HCT116 (cell line): Measurements from ENCODE around the gene CCDC142. TPM values are rescaled to one million over a fixed set of nuclear protein-coding genes. Genes with fewer than 3 reads are reported as not detected.

ENCODE experiments used
- ATAC-seq: fragments of 200-7000 bp; cut with Tn5 transposase; 2 replicates; pipeline ENCODE4 v1.9.1; 2020; ENCODE audit warnings: mild to moderate bottlenecking, moderate library complexity
- BruUV-seq: library from RNA; stranded (reverse); fragments of 400-500 nt; replicated peaks from 2 replicates; lab custom pipeline; 2021; lab: Mats Ljungman, UMichigan
- CTCF ChIA-PET: fragments of 300-600 bp; sonication (Branson Sonifier 250); formaldehyde crosslinking; loops from one replicate; lab custom pipeline; 2021; ENCODE audit warnings: antibody characterized with exemption; lab: Charles Lee
- POLR2A ChIA-PET: fragments of 300-600, 350-600 bp; sonication (Branson Sonifier 250); formaldehyde crosslinking; loops from one replicate; lab custom pipeline; 2021; ENCODE audit warnings: antibody characterized with exemption; lab: Charles Lee
- RAD21 ChIA-PET, 2 experiments: fragments of 300-600 bp; sonication (Branson Sonifier 250); formaldehyde crosslinking; loops; one replicate each; lab custom pipeline; 2023; ENCODE audit warnings: low total read pairs in 2 of 2; ENCODE audit not compliant: uncharacterized antibody in 2 of 2, unreplicated experiment in 2 of 2, low non-redundant PET in 1 of 2; lab: Charles Lee
- DNase-seq: peaks from one replicate; pipeline ENCODE4 v3.0.0-alpha.2; 2010; ENCODE audit warnings: low read depth, low spot score
- H2AFZ ChIP-seq: fragments of 200-600 bp; shearing (Covaris generic), sonication (generic); 2 replicates; pipeline ENCODE4 v1.6.1; 2017; ENCODE audit warnings: low read depth, mixed run types, mixed read lengths, antibody characterized with exemption, low read length; ENCODE audit not compliant: poor library complexity, severe bottlenecking
- H3K27ac ChIP-seq: 2 replicates; pipeline ENCODE4 v1.5.1; 2012; ENCODE audit warnings: low read depth, low read length
- H3K27me3 ChIP-seq: fragments of 200-600 bp; sonication (generic); 2 replicates; pipeline ENCODE4 v1.6.1; 2016; ENCODE audit warnings: mixed run types, low read length, mixed read lengths; ENCODE audit not compliant: insufficient read depth
- H3K36me3 ChIP-seq, 2 experiments: fragments of 200-500 bp in 1 of 2; fragments of 200-600 bp in 1 of 2; sonication (Bioruptor generic) in 1 of 2; sonication (generic) in 1 of 2; 2 replicates each; pipeline versions ENCODE4 v1.5.1 to v1.6.1; 2014 to 2016; ENCODE audit warnings: low read length in 2 of 2, inconsistent platforms in 1 of 2, mixed read lengths in 1 of 2, mixed run types in 1 of 2; ENCODE audit not compliant: insufficient read depth in 2 of 2, control insufficient read depth in 1 of 2
- H3K4me1 ChIP-seq, 2 experiments: fragments of 200-600 bp in 1 of 2; sonication (generic) in 1 of 2; 2 replicates each; pipeline versions ENCODE4 v1.5.1 to v1.6.1; 2012 to 2017; ENCODE audit warnings: low read length in 2 of 2, inconsistent platforms in 1 of 2, mild to moderate bottlenecking in 1 of 2, mixed read lengths in 1 of 2, mixed run types in 1 of 2, moderate library complexity in 1 of 2; ENCODE audit not compliant: insufficient read depth in 2 of 2, control insufficient read depth in 1 of 2
- H3K4me2 ChIP-seq: fragments of 200-600 bp; sonication (generic); 2 replicates; pipeline ENCODE4 v1.6.1; 2017; ENCODE audit warnings: mixed run types, low read length, mixed read lengths
- H3K4me3 ChIP-seq, 2 experiments: fragments of 200-600 bp in 1 of 2; sonication (generic) in 1 of 2; replicated peaks in 1 of 2; 2 replicates each; pipeline ENCODE4 v1.5.1; 2011 to 2016; ENCODE audit warnings: low read length in 2 of 2, control low read depth in 1 of 2, low read depth in 1 of 2, mild to moderate bottlenecking in 1 of 2, mixed read lengths in 1 of 2, mixed run types in 1 of 2
- H3K79me2 ChIP-seq: fragments of 200-600 bp; sonication (generic); 2 replicates; pipeline ENCODE4 v1.6.1; 2017; ENCODE audit warnings: mild to moderate bottlenecking, mixed run types, low read length, moderate library complexity, mixed read lengths; ENCODE audit not compliant: insufficient read depth
- H3K9ac ChIP-seq: fragments of 200-600 bp; sonication (generic); 2 replicates; pipeline ENCODE4 v1.6.1; 2016; ENCODE audit warnings: low read length, mixed read lengths
- H3K9me2 ChIP-seq: fragments of 200-600 bp; sonication (generic), shearing (Covaris generic); 2 replicates; pipeline ENCODE4 v1.6.1; 2017; ENCODE audit warnings: mixed run types, mild to moderate bottlenecking, moderate library complexity; ENCODE audit not compliant: insufficient read depth
- H3K9me3 ChIP-seq, 2 experiments: fragments of 200-500 bp in 1 of 2; fragments of 200-600 bp in 1 of 2; sonication (Bioruptor generic) in 1 of 2; sonication (generic) in 1 of 2; 2 replicates each; pipeline ENCODE4 v1.6.1; 2014 to 2017; ENCODE audit warnings: low read length in 2 of 2, mixed read lengths in 2 of 2, inconsistent platforms in 1 of 2, low read depth in 1 of 2, mild to moderate bottlenecking in 1 of 2, mixed run types in 1 of 2, moderate library complexity in 1 of 2; ENCODE audit not compliant: control insufficient read depth in 1 of 2, insufficient read depth in 1 of 2
- H4K20me1 ChIP-seq: fragments of 200-600 bp; sonication (generic), shearing (Covaris generic); 2 replicates; pipeline ENCODE4 v1.6.1; 2017; ENCODE audit warnings: mixed run types, mild to moderate bottlenecking, moderate library complexity; ENCODE audit not compliant: insufficient read depth
- CBX3 ChIP-seq: IDR thresholded peaks from 2 replicates; pipeline ENCODE4 v1.6.1; 2012; ENCODE audit warnings: low read depth
- EGR1 ChIP-seq: IDR thresholded peaks from 2 replicates; pipeline ENCODE4 v1.6.1; 2012; ENCODE audit warnings: low read depth
- EZH2phosphoT487 ChIP-seq: fragments of 200-600 bp; IDR thresholded peaks from 2 replicates; pipeline ENCODE4 v1.6.1; 2018; ENCODE audit warnings: antibody characterized with exemption, borderline replicate concordance
- RAD21 ChIP-seq: IDR thresholded peaks from 2 replicates; pipeline ENCODE4 v1.6.1; 2012; ENCODE audit warnings: low read depth, mild to moderate bottlenecking
- intact Hi-C: fragments of 100-400 bp; cut with micrococcal nuclease; formaldehyde crosslinking; loops from 2 replicates; pipeline ENCODE4 v1.10.0; 2022
- total RNA-seq: library from RNA; stranded (reverse); gene quantifications from one replicate; pipeline ENCODE4 v1.2.1, GENCODE V29; 2021; ENCODE audit not compliant: unreplicated experiment
- TF ChIP-seq, protein P1 (sequence below), 3 experiments: fragments of 200-600 bp in 1 of 3; sonication (generic) in 1 of 3; IDR thresholded peaks in 2 of 3; conservative IDR thresholded peaks in 1 of 3; 2 replicates each; pipeline ENCODE4 v1.5.1; 2012 to 2017; ENCODE audit warnings: low read depth in 2 of 3, low read length in 2 of 3, antibody characterized with exemption in 1 of 3, borderline replicate concordance in 1 of 3, control low read depth in 1 of 3, mild to moderate bottlenecking in 1 of 3, mixed read lengths in 1 of 3, mixed run types in 1 of 3, moderate library complexity in 1 of 3; ENCODE audit not compliant: insufficient read depth in 1 of 3
- TF ChIP-seq, protein P2 (sequence below): IDR thresholded peaks from 2 replicates; pipeline ENCODE4 v1.6.1; 2012; ENCODE audit warnings: low read depth

CCDC142 gene
- total RNA-seq, 1 experiment from 2014 or later: 15.0 TPM

DNA sequence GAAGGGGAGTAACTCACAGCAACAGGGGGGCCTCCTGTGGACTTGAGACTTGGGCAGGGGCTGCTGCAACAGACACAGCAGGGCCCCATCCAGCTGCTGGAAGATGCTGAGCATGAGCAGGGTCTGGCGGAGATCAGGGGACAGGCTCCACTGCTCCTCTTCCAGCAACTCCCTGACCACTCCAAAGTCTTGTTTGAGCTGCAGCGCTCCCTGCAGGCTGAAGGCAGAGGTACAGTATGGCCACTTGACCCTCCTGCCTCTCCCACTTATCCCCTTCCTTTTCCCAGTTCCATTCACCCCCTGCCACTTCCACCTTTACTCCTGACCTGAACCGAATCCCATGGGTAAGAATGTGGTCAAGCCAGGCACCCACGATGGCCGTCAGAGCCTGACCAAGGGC lies 7.9 kb downstream of the CCDC142 start:
- CTCF ChIA-PET: interaction anchor here (1.0 to 1.8 kb wide), 3 partner anchors 8 to 140 kb away, joined by 3 to 6 read pairs (median 3); partner anchors contain the start of genes CCDC142, TTC31 and WBP1
- POLR2A ChIA-PET: interaction anchor here (1.0 to 1.1 kb wide), 2 partner anchors 17 to 26 kb away, joined by 3 read pairs; partner anchors contain the start of gene WBP1

More for the DNA sequence above, 7.9 kb downstream of the CCDC142 start:
- Histone ChIP-seq H3K9me3 (no peaks in the 10 kb centered on the region), H3K27me3 (no peaks in the 10 kb centered on the region), H3K36me3 (peaks cover 15 to 17% of the 10 kb centered on the region in 2 experiments; a peak in 3 of 4 replicates), H3K79me2 (peaks cover 10% of the 10 kb centered on the region), H2AFZ (no peak overlapping the region), H3K4me1 (peaks cover 12 to 18% of the 10 kb centered on the region in 2 experiments; a peak in 3 of 4 replicates), H3K9ac (no peak overlapping the region), H3K4me2 (no peak overlapping the region), H3K9me2 (no peaks in the 10 kb centered on the region), H3K4me3 (no peak overlapping the region), H3K27ac (no peak overlapping the region), H4K20me1 (no peaks in the 10 kb centered on the region)
- ATAC-seq (no peak), DNase-seq (no peak)
- intact Hi-C loops: no loop called here
- no TSS peak for BruUV-seq
- TF ChIP-seq EGR1 (no peak), RAD21 (peak; percentile 33), EZH2phosphoT487 (no peak), CBX3 (no peak)
- TF ChIP-seq, protein P1, sequence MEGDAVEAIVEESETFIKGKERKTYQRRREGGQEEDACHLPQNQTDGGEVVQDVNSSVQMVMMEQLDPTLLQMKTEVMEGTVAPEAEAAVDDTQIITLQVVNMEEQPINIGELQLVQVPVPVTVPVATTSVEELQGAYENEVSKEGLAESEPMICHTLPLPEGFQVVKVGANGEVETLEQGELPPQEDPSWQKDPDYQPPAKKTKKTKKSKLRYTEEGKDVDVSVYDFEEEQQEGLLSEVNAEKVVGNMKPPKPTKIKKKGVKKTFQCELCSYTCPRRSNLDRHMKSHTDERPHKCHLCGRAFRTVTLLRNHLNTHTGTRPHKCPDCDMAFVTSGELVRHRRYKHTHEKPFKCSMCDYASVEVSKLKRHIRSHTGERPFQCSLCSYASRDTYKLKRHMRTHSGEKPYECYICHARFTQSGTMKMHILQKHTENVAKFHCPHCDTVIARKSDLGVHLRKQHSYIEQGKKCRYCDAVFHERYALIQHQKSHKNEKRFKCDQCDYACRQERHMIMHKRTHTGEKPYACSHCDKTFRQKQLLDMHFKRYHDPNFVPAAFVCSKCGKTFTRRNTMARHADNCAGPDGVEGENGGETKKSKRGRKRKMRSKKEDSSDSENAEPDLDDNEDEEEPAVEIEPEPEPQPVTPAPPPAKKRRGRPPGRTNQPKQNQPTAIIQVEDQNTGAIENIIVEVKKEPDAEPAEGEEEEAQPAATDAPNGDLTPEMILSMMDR (IDR thresholded peaks at IDR 0.05 in 2 of 3, conservative IDR thresholded peaks at IDR 0.05 in 1 of 3; ENCODE audit: borderline replicate concordance in 1 of 3, insufficient read depth in 1 of 3, low read depth in 2 of 3, low read length in 2 of 3): peak in 2 of 3 experiments; percentile 57 to 58; a peak in 4 of 6 replicates
- TF ChIP-seq, protein P2, sequence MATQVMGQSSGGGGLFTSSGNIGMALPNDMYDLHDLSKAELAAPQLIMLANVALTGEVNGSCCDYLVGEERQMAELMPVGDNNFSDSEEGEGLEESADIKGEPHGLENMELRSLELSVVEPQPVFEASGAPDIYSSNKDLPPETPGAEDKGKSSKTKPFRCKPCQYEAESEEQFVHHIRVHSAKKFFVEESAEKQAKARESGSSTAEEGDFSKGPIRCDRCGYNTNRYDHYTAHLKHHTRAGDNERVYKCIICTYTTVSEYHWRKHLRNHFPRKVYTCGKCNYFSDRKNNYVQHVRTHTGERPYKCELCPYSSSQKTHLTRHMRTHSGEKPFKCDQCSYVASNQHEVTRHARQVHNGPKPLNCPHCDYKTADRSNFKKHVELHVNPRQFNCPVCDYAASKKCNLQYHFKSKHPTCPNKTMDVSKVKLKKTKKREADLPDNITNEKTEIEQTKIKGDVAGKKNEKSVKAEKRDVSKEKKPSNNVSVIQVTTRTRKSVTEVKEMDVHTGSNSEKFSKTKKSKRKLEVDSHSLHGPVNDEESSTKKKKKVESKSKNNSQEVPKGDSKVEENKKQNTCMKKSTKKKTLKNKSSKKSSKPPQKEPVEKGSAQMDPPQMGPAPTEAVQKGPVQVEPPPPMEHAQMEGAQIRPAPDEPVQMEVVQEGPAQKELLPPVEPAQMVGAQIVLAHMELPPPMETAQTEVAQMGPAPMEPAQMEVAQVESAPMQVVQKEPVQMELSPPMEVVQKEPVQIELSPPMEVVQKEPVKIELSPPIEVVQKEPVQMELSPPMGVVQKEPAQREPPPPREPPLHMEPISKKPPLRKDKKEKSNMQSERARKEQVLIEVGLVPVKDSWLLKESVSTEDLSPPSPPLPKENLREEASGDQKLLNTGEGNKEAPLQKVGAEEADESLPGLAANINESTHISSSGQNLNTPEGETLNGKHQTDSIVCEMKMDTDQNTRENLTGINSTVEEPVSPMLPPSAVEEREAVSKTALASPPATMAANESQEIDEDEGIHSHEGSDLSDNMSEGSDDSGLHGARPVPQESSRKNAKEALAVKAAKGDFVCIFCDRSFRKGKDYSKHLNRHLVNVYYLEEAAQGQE: no peak
- RAD21 ChIA-PET: no interaction called here
